ENCODE results near the gene RAD50.

DNA sequence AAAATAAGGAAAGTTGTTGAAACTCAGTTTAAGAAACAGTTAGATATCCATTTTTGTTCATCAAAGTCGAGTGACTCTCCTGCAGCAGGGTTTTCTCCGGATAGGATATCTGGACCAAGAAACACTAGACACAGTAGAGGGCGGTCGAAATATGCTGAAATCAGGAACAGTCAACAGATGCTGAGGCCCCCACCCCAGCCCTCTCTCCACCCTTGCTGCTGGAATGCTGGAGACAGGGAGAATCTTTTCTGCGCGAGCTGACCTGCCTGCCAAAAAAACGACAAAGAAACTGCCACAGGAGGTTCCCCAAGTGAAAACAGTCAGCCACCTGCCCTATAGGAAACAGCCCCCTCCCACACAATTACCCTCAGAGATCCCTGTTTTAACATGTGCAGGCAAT lies 96.9 kb downstream of the RAD50 start:
- no peak for TF ChIP-seq POLR2A (IDR thresholded peaks at IDR 0.05)
- TF ChIP-seq, protein P1, sequence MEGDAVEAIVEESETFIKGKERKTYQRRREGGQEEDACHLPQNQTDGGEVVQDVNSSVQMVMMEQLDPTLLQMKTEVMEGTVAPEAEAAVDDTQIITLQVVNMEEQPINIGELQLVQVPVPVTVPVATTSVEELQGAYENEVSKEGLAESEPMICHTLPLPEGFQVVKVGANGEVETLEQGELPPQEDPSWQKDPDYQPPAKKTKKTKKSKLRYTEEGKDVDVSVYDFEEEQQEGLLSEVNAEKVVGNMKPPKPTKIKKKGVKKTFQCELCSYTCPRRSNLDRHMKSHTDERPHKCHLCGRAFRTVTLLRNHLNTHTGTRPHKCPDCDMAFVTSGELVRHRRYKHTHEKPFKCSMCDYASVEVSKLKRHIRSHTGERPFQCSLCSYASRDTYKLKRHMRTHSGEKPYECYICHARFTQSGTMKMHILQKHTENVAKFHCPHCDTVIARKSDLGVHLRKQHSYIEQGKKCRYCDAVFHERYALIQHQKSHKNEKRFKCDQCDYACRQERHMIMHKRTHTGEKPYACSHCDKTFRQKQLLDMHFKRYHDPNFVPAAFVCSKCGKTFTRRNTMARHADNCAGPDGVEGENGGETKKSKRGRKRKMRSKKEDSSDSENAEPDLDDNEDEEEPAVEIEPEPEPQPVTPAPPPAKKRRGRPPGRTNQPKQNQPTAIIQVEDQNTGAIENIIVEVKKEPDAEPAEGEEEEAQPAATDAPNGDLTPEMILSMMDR (IDR thresholded peaks at IDR 0.05), result no peak

Data from adrenal gland (tissue), 5 donors.